Suprapubic skin (tissue), 4 donors: Measurements from ENCODE around the gene TBC1D19. TPM values are rescaled to one million over a fixed set of nuclear protein-coding genes. Genes with fewer than 3 reads are reported as not detected.

ENCODE experiments used
- DNase-seq, 2 donors: peaks; one replicate each; pipeline ENCODE4 v3.0.0-alpha.2; 2019; ENCODE audit warnings: low spot score in 2 of 2
- H3K27ac ChIP-seq: fragments of 200-600 bp; sonication (generic); one replicate; pipeline ENCODE4 v1.5.1; 2019
- H3K27me3 ChIP-seq: fragments of 200-600 bp; sonication (generic); one replicate; pipeline ENCODE4 v1.5.1; 2019
- H3K36me3 ChIP-seq: fragments of 200-600 bp; sonication (generic); one replicate; pipeline ENCODE4 v1.5.1; 2019
- H3K4me1 ChIP-seq: fragments of 200-600 bp; sonication (generic); one replicate; pipeline ENCODE4 v1.5.1; 2019
- H3K4me3 ChIP-seq: fragments of 200-600 bp; sonication (generic); one replicate; pipeline ENCODE4 v1.5.1; 2019; ENCODE audit warnings: mild to moderate bottlenecking
- H3K9me3 ChIP-seq: fragments of 200-600 bp; sonication (generic); one replicate; pipeline ENCODE4 v1.5.1; 2019
- EP300 ChIP-seq: sonication (generic); formaldehyde crosslinking; IDR thresholded peaks from one replicate; pipeline ENCODE4 v1.6.1; 2017; ENCODE audit warnings: antibody characterized with exemption
- POLR2A ChIP-seq, 2 donors: fragments of 450-650 bp; IDR thresholded peaks; one replicate each; pipeline ENCODE4 v1.6.1; 2017; ENCODE audit warnings: antibody characterized with exemption in 2 of 2, mild to moderate bottlenecking in 2 of 2, moderate library complexity in 2 of 2
- POLR2AphosphoS5 ChIP-seq, 3 donors: sonication (generic); formaldehyde crosslinking; IDR thresholded peaks; one replicate each; pipeline ENCODE4 v1.6.1; 2017; ENCODE audit warnings: antibody characterized with exemption in 3 of 3
- WGBS: methylation state at CpG from one replicate; pipeline ENCODE4 v1.1.5; 2018; 5-methylcytosine and 5-hydroxymethylcytosine counted together
- total RNA-seq, 4 donors: library from RNA; depleted of rRNA; stranded (reverse); fragments of >200 nt; gene quantifications; one replicate each; pipeline ENCODE4 v1.1.0, GENCODE V29; 2016
- TF ChIP-seq, protein P1 (sequence below), 2 donors: fragments of 200-600 bp in 1 of 2; fragments of 450-650 bp in 1 of 2; sonication (generic) in 1 of 2; IDR thresholded peaks; one replicate each; pipeline ENCODE4 v1.5.1; 2016 to 2019; ENCODE audit warnings: antibody characterized with exemption in 2 of 2, mild to moderate bottlenecking in 1 of 2, moderate library complexity in 1 of 2

The TBC1D19 gene
- total RNA-seq, 4 donors from 2014 or later, result 6.2 to 16.2 (median 11.9) TPM

- no peaks in the 10 kb centered on the region for H3K27me3 ChIP-seq
- H3K9me3 ChIP-seq, result no peaks in the 10 kb centered on the region
Observed at GRCh38 chr4:26700110-26700509, 116.2 kb downstream of the TBC1D19 start.

DNA sequence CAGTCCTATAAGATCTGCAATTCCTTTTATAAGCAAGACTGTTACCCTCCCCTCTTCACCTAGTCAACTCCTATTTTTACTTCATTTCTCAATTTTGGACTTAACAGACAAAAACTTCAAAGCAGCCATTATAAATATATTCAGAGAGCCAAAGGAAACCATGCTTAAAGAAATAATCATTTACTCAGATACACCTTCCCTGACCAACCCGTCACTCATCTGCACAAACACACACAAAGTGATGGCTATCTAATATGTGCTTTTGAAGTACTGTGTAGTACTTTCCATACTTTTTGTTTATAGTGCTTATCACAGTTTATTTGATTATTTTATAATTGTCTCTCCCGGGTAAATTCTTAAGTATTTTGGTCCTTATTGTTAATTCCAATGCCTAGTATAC lies 117.2 kb downstream of the TBC1D19 start:
- no peaks in the 10 kb centered on the region for H3K27me3 ChIP-seq
- no peaks in the 10 kb centered on the region for H3K9me3 ChIP-seq
- H3K36me3 ChIP-seq, result no peaks in the 10 kb centered on the region
- no peak overlapping the region for H3K4me3 ChIP-seq
- H3K27ac ChIP-seq, result no peak overlapping the region
- DNase-seq, result no peak
- no peak for TF ChIP-seq POLR2A (IDR thresholded peaks at IDR 0.05)
- TF ChIP-seq EP300, result no peak
- TF ChIP-seq, protein P1, sequence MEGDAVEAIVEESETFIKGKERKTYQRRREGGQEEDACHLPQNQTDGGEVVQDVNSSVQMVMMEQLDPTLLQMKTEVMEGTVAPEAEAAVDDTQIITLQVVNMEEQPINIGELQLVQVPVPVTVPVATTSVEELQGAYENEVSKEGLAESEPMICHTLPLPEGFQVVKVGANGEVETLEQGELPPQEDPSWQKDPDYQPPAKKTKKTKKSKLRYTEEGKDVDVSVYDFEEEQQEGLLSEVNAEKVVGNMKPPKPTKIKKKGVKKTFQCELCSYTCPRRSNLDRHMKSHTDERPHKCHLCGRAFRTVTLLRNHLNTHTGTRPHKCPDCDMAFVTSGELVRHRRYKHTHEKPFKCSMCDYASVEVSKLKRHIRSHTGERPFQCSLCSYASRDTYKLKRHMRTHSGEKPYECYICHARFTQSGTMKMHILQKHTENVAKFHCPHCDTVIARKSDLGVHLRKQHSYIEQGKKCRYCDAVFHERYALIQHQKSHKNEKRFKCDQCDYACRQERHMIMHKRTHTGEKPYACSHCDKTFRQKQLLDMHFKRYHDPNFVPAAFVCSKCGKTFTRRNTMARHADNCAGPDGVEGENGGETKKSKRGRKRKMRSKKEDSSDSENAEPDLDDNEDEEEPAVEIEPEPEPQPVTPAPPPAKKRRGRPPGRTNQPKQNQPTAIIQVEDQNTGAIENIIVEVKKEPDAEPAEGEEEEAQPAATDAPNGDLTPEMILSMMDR (IDR thresholded peaks at IDR 0.05), result no peak
- TF ChIP-seq POLR2AphosphoS5 (IDR thresholded peaks at IDR 0.05), result no peak
- H3K4me1 ChIP-seq, result peaks cover 2% of the 10 kb centered on the region
- 84% methylated on average over 2 of the region's 2 CpGs for WGBS

More at GRCh38 chr4:26700110-26700509, 116.2 kb downstream of the TBC1D19 start:
- 55% methylated on average over 1 of the region's 1 CpG for WGBS
- DNase-seq, result no peak
- TF ChIP-seq, protein P1 (IDR thresholded peaks at IDR 0.05), result no peak
- TF ChIP-seq EP300, result no peak
- TF ChIP-seq POLR2A (IDR thresholded peaks at IDR 0.05), result no peak
- no peak for TF ChIP-seq POLR2AphosphoS5 (IDR thresholded peaks at IDR 0.05)
- no peak overlapping the region for H3K27ac ChIP-seq
- H3K4me1 ChIP-seq, result peaks cover 2% of the 10 kb centered on the region
- H3K4me3 ChIP-seq, result no peak overlapping the region
- H3K36me3 ChIP-seq, result no peaks in the 10 kb centered on the region

GRCh38 chr4:26701786-26702227 lies 117.9 kb downstream of the TBC1D19 start:
- Histone ChIP-seq H3K4me3 (no peak overlapping the region), H3K36me3 (no peaks in the 10 kb centered on the region), H3K27ac (no peak overlapping the region), H3K4me1 (peaks cover 2% of the 10 kb centered on the region), H3K9me3 (no peaks in the 10 kb centered on the region), H3K27me3 (no peaks in the 10 kb centered on the region)
- DNase-seq, result no peak
- no peak for TF ChIP-seq POLR2AphosphoS5 (IDR thresholded peaks at IDR 0.05)
- TF ChIP-seq, protein P1 (IDR thresholded peaks at IDR 0.05), result no peak
- no peak for TF ChIP-seq EP300
- no peak for TF ChIP-seq POLR2A (IDR thresholded peaks at IDR 0.05)

DNA sequence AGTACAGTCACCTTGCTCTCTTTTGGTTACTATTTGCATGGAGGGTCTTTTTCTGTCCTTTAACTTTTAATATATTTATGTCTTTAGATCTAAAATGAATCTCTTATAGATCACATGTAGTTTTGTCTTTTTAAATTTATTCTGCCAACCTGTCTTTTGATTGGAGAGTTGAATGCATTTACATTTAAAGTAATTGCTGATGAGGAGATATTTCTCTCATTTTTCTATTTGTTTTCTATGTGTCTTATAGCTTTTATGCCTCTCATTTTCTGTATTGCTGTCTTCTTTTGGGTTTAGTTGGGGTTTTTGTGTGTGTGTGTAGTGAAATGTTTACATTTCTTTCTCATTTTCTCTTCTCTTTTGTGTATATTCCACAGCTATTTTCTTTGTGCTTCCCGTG lies 123.5 kb downstream of the TBC1D19 start:
- Histone ChIP-seq H3K27ac (no peak overlapping the region), H3K4me1 (no peaks in the 10 kb centered on the region), H3K36me3 (no peaks in the 10 kb centered on the region), H3K9me3 (peaks cover 4% of the 10 kb centered on the region), H3K4me3 (no peak overlapping the region), H3K27me3 (no peaks in the 10 kb centered on the region)
- TF ChIP-seq EP300 (no peak), POLR2A (IDR thresholded peaks at IDR 0.05) (no peak), POLR2AphosphoS5 (IDR thresholded peaks at IDR 0.05) (no peak)
- TF ChIP-seq, protein P1 (IDR thresholded peaks at IDR 0.05), result no peak
- 100% methylated on average over 1 of the region's 1 CpG for WGBS
- no peak for DNase-seq

DNA sequence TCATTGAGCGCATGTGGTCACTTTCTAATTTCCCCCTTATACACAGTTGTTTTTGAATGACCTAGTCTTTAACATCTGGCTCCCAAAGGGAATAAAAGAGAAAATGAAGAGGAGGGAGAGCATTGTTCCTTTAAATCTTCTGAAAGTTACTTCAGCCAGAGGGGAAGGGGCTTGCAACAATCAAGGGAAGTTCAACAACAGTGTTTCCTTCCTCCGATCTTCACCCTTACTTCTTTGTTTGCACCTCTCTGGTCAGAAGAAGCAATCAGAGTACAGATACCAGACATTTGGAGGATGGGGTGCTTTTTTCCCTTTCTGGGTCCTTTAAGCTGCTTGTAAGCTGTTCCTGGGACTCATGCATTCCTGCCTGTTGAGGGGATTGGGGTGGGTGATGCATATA lies 125.4 kb downstream of the TBC1D19 start:
- Histone ChIP-seq H3K4me3 (no peak overlapping the region), H3K27me3 (no peaks in the 10 kb centered on the region), H3K27ac (no peak overlapping the region), H3K9me3 (peaks cover 4% of the 10 kb centered on the region), H3K4me1 (no peaks in the 10 kb centered on the region), H3K36me3 (no peaks in the 10 kb centered on the region)
- 85% methylated on average over 2 of the region's 2 CpGs for WGBS
- TF ChIP-seq POLR2A (IDR thresholded peaks at IDR 0.05) (no peak), POLR2AphosphoS5 (IDR thresholded peaks at IDR 0.05) (no peak), EP300 (no peak)
- TF ChIP-seq, protein P1 (IDR thresholded peaks at IDR 0.05), result no peak
- DNase-seq, result no peak
